SIG-M5 treated with dmso at 0.1 percent for 504 hours (cell line): ENCODE results near the gene CTIF.

ENCODE experiments used
- DNase-seq: peaks from one replicate; lab custom pipeline; 2025; ENCODE audit not compliant: unreplicated experiment; lab: John Stamatoyannopoulos, UW

The CTIF gene

DNA sequence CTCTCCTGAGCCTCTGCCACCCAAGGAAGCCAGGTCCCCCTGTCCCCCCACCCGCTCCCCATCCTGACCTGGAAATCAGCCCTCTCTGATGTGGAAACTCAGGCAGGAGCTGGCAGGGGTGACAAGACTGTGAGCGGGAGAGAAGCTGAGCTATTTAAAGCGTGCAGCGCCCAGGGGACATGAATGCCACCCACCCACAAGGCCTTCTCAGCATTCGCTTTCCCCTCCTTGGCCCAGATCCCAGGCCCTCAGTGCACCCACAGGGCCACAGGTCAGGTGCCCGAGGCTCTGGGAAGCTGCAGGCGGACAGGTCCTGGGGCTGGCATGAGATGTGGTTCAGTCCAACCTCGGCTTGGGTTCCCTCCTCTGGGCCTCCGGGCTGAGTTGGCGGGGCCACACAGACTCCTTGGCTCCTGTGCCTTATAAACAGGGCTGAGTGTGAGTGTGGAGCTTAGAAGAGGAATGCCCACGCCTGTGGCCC is 243.6 kb downstream of the CTIF start:
- no peak for DNase-seq

DNA sequence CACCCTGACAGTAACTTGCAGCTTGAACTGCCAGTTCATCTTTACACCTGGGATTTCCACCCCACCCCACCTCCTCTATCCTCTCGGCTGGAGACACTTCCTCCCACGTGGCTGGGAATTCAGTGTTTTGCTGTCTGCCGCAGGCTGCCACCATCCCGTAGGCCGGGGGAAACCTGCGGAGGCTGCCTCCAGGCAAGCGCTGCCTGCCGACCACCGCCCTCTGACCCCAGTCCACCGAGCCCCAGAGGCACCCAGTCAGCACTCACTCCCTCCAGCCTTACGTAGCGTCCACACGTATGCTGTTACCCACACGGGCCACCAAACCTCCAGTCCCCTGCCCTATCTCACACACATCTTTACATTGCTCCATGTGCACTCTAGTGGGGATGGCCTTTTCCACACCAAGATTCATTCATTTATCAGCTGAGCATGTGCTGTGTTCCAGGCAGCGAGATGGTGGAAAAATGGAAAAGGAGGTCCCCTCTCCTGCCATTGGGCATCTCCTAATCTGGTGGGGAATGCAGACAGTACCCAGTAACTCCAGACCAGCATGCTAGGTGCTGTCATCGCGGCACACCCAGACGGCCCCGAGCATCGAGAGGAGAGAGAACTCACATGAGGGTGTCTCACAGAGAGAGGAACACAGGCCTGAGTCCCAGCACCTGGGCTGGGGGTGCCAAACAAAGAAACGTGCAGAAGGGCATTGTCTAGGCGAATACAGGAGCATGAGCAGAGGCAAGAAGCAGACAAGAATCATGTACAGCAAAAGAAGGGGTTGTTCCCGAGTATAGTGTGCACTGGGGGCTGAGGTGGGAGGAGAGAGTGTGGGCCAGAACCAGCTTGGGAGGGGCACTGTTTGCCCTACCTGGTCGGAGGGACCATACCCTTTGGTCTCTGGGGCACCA is 245.0 kb downstream of the CTIF start:
- DNase-seq, result no peak

DNA sequence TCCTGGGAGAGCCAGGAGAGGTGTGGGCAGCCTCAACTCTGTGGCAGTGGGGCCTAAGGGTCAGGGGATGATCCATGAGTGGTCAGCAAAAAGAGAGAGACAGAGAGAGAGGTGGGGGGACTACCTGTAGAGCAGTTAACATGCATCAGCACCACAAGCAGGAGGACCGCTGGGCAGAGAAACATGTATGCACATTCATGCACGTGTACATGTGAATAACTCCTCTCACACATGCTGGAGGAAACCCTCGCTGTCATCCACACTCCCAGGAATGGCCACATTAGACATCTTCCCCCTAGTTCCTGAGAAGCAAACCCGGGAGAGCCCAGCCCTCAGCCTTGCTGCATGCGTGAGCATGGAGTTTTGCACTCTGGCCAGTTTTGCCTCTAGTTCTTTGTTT is 245.8 kb downstream of the CTIF start:
- no peak for DNase-seq

DNA sequence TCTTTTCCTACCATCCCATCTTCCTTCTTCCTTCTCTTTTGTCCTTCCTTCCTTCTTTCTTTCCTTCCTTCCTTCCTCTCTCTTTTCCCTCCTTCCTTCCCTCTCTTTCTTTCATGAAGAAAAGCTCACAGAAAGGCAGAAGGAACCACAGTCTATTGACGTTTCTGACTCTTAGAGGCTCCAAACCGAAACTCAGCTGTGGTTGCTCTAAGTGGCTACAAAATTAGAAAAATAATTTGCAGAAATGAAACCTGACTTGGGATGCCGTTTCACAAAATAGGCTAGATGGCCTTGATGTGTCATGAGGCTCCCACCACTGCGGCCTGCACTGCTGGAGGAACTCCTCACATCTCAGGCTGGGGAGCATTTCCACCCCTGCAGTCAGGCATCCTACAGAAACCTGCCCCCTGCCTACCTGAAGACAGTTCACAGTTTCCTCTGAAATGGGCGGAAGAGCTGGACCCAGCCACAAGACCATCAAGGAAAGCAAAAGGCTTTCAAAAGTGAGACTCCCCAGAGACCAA is 246.3 kb downstream of the CTIF start:
- DNase-seq, result peak; percentile 92

DNA sequence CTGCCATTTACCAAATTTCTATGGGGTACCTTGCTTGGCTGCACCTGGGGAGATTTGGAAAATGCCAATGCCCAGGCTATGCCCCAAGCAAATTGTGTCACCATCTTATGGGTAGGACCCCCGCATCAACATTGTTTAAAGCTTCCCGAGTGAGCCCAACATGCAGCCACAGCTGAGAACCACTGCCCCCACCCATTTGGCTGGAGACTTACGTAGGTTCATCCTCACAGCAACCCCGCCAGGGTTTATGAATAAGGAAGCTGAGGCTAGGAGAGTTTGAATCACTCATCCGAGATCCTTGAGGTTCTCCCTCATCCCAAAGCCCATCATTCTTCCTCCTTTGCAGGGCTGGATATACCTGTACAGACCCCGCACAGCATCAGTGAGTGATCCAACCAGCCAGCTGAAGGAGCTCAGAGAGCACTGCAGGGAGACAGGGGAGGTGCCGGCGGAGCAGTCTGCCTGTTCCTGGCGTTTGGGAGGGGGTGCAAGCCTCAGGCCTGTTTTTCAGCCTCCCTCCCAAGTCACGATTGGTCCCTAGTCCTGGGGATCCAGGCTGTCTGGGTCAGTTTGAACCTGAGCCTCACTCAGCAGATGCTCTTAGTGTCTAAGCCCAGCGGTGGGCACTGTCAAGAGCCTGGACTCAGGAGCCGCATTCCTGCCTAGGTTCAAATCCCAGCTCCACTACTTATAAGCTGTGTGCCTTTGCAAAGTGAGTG is 247.1 kb downstream of the CTIF start:
- DNase-seq, result no peak

DNA sequence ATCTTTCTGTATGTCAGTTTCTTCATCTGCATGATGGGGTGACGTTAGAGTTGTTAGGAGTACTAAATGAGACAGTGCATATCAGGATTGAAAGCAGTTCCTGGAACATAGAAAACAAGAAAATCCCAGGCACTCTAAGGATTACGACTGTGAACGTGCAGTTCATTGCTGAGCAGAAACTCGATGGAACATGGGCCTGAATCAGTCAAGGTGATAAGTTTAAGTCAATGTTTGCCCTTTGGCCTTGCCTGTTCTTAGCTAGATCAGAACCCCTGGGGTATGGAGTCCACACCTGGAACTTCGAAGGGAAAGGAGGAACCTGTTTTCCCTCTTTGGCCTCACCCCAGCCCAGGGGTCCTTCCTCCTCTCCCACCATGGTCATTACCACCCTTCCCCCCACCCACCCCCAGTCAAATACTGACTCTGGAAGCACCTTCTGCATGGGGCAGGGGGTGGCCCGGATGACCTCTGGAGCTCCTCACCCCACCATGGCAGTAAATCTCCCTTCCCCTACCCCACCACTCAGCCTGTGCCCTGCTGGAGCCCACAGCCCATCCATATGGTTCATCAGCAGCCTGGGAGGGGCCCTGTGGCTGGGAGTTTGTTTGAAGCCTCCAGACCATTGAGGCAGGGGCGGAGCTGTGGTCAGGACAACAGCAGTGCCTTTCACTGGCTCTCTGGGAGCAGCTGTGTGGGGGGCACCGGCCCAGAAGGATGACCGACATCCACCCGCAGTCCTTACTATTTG is 247.8 kb downstream of the CTIF start:
- DNase-seq, result no peak

DNA sequence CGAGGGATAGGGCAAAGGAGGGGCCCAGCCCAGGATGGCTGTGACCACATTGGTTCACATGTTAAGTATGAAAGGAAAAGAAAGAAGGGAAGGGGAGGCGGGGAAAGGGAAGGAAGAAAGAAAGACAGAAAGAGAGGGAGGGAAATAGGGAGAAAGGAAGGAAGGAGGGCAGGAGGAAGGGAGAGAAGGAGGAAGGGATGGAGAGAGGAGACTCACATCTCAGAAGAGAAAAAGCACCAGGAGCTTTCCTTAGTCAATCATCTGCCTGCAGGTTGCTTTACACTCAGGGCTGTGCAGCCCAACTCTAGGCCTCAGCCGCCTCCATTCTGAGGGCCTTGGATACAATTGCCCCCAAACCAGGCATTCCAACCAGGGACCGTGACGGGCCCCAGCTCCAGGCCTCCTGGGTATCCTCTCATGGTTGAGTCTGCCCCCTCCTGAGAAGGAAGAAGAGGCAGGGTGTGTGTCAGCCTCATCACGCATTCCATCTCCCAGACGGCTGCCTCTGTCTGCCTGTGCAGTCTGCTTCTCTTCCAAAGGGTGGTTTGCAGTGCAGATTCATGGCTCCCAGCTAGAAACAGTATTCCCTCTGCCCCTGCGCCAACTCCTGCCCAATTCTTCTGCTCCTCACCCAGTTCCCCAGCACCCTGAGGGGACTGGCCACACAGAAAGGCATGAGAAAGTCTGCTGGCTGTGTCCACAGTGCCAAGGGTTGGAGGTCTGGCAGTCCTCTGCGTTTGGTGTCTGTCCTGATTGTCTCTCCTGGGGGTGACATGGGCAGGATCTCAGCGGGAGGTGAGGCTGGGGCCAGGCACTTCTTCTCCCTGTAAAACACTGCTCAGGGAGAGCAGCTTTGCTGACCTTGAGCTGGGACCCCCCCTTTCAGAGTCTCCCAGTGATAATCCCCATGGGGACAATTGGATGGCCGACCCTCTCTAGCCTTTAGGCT is 248.6 kb downstream of the CTIF start:
- no peak for DNase-seq

DNA sequence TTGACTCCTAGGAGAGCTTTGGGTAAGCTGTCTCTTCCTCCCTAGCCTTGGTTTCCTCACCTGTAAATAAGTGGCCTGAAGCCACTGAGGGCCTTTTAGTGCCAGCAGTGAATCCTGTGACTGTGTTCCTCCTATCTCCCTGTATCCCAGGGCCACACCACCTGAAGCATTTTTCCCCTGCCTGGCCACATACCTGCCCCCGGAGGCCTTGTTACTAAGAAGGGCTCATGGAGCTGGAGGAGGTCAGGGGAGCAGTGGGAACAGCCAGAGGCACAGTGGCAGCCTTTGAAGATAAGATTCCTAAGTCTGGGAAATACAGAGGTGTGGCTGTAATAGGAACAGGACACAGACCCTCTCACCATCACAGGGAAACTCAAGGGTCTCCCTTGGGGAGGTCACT is 249.5 kb downstream of the CTIF start:
- no peak for DNase-seq

DNA sequence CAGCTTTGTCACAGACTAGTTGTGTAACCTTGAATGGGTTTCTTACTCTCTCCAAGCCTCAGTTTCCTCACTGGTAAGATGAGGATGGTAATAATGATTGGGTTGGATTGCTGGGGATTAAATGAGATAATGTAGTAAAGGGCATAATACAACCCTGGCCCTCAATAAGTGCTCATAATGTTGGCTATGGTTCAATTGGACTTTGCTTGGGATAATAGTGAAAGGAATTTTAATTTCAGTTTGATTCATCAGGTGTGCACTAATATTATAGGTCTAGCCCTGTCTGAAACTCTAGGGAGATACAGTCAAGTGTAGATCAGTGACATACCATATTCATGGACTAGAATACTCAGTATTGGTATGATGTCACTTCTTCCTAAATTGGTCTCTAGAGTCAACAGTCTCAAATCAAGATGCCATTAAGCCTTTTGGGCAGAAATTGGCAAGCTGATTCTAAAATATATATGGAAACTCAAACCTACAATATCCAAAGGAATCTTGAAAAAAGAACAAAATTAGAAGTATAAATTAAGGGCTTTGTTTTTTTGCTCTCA is 250.5 kb downstream of the CTIF start:
- no peak for DNase-seq

DNA sequence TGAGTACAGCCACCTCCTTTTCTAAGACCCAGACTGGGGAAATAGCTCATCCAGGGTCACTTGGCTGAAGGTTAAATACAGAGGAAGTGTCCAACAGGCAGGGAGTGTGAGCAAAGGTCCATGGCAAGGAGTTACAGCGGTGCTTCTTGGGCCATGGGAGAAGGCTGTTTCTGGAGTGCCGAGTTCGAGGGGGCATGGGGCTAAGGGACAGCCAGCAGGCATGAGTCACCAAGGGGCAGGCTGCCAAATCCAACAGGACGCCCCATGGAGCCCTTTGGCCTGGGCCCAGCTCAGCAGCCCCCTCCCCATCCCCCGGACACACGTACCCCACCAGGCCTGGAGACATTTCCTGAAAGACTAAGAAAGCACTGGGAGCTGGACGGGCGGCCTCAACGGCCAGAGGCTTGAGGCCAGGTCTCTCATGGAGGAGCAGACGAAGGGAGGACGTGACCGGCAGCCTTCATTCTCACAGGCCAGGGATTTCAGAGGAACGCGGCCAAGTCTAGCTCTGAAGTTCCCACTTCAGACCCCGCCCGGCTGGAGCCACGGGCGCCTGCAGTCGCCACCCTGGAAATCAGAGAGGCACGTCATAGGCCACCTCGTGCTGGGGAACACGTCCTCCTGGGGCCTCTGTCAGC is 251.5 kb downstream of the CTIF start:
- DNase-seq, result no peak

DNA sequence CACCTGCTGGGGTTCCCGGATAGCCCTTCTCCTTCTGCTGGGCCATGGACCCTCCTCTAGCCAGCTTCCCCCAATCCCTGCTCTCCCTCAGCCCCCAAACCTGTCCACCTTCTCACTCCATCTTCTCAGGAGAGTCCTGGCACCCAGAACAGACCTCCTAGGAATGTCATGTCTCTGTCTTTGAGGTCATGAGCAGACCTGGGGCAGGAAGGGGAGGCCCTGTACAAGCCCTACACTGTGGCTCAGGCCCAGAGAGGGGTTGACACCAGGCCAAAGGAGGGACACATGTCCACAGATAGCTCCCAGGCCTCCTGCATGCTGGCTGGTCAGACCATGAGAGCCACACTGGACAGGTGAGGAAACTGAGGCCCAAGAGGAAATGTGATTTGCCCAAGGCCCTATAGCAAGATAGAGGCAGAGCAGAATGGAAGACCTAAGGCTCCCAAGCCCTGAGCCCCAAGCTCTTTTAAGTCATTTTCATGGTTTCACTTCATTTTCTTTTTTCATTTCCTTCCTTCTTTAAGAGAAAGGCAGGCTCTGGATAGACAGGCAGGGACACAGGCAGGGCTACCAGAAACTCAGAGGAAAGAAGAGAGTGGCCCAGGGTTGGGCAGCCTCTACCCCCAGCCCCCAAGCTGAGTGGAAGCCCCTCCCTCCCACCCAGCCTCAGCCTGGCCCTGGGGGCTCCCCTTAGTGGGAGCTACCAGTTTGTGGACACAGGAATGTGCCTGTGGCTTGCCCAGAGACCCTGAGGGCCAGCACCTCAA is 252.2 kb downstream of the CTIF start:
- peak; percentile 42 for DNase-seq

DNA sequence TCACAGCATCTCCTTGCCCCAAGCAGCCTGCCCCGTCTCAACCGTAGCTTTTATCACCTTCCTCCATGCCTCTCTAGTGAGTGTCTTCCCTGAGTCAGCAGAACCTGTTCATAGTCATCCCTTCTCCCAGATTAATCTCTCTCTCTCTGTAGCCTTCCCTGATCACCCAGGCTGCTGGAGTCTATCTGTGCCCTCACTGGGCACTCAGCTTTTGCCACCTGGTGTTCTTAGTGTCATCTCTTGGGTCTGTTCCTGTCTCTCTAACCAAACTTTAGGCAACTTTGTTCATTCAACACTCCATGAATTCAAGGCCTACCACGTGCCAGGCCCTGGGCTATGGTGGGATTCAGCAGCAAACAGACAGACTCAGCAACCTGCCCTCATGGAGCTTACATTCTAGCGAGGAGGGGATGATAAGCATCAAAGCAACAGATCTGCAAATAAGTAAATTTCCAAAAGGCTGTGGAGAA is 252.8 kb downstream of the CTIF start:
- DNase-seq, result no peak

DNA sequence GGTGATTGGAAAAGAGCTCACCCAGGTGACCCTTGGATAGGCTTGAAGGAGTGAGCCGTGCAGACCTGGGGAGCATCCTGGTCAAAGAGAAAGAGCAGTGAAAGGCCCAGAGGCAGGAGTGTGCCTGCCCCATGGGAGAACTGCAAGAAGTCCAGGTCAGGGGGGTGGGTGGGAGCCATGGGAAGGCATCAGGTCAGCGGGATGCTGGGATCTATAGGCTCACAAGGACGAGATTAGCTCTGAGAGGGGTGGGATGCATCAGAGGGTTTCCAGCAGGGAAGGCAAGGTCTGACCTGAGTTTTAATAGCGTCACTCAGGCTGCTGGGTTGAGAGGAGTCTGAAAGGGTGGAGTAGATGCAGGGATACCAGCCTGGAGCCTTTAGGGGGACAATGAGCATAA is 253.3 kb downstream of the CTIF start:
- DNase-seq, result no peak

DNA sequence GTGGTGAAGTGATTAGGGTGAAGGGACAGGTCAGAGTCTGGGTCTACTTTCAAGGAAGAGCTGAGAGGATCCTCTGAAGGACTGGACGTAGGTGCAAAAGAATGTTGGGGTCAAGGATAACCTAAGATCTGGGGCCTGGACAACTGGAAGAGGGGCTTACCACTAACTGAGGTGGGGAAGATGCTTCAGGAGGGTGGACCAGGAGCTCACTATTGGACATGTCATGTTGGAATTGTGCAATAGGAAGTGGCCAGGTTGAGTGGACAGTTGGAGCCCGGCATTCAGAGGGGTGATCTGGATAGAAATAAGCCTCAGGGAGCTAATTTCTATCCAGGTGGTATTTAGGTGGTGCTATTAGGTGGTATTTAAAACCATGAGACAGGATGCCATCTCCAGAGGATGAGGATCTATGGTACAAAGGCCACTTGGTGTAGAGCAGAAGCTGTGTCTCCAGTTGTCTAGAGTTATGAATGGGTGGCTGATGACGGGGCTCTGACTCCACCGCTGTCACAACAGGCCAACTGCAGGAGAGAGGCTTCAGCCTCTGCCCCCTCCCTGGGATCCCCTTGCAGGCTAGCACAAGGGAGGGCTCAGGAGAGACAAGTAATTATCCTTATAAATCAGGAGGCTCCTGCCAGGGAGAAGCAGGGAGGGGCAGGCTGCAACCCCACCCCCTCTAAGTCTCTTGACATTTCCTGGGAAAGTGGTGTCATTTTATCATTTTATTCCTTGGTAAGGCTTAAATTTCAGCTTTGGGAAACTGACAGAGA is 254.0 kb downstream of the CTIF start:
- DNase-seq, result no peak

DNA sequence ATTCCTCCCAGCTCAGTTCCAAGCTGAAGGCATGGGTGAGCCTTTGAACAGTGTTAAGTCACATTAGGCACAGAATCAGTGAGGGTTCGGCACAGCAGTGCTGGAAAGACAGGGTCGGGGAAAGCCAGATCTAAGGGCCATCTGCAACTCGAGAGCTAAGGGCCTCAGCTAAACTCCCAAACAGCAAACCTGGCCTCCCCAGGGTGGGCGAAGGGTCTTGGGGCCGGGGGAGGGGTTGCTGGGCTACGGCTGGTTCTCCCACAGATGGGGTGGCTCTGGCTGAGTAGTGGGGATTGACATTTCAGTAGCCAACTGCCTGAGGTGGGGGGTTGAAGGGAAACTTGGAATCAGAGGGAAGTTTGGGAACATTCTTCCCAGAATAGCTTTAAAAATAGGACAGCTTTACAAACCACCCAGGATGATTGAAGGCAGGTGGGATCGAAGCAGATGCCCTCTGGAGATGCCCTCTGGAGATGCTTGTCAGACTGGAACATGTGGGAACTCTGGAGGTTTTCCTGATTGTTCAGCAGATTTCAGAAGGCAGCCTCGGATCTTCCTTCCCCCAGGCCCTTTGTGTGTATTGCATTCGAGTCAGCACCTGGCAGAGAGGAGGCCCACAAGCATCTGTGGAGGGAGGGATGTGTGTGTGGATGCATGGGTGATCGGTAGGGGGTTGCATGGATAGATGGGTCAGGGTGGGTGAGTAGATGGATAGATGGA is 255.6 kb downstream of the CTIF start:
- no peak for DNase-seq

DNA sequence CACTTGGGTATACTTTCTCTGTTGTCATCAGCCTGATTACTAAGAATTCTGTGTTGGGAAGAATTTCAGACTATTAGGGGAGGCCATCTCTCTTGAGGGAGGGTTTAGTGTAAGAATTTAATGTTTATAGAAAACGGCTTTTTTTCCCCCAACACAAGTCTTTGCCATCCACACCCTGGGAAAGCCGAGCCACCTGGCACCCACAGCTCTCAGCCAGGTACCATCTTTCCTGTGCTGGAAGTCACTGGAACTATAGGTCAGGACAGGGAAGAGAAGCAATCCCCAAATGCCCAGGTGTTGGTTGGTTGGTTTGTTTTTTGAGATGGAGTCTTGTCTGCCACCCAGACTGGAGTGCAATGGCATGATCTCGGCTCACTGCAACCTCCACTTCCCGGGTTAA is 256.9 kb downstream of the CTIF start:
- DNase-seq, result no peak
